Prostate gland (tissue), 2 donors: ENCODE results near the gene AFF1.

Experiments
- POLR2A ChIP-seq: fragments of 450-650 bp; IDR thresholded peaks from one replicate; pipeline ENCODE4 v1.6.1; 2016; ENCODE audit warnings: antibody characterized with exemption, mild to moderate bottlenecking
- TF ChIP-seq, protein P1 (sequence below), 4 experiments: fragments of 200-600 bp in 2 of 4; fragments of 450-650 bp in 2 of 4; sonication (generic) in 2 of 4; IDR thresholded peaks; 1 replicate in 3 of 4; 2 replicates in 1 of 4; pipeline ENCODE4 v1.5.1; 2016 to 2019; ENCODE audit warnings: antibody characterized with exemption in 4 of 4, mild to moderate bottlenecking in 2 of 4, moderate library complexity in 2 of 4

DNA sequence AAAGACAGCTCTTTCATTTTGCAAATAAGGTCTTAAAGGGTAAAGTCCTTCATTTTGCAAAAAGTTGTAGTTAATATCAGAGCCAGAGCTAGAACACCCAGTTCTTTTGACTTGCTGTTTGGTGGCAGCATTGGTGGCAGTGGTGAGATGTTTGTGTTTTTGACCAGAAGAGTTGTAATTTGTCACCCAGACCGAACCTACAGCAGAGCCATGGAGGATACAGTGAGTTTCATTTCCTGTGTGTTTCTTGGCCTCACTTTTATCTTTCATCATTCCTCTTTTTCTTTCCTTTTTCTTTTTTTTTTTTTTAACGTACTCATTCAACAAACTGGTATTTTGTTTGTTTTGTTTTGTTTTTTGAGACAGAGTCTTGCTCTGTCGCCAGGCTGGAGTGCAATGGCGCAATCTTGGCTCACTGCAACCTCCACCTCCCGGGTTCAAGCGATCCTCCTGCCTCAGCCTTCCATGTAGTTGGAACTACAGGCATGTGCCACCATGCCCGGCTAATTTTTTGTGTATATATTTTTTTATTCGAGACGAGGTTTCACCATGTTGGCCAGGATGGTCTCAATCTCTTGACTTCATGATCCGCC, 116.4 kb downstream of the AFF1 start:
- TF ChIP-seq POLR2A: no peak
- TF ChIP-seq, protein P1, sequence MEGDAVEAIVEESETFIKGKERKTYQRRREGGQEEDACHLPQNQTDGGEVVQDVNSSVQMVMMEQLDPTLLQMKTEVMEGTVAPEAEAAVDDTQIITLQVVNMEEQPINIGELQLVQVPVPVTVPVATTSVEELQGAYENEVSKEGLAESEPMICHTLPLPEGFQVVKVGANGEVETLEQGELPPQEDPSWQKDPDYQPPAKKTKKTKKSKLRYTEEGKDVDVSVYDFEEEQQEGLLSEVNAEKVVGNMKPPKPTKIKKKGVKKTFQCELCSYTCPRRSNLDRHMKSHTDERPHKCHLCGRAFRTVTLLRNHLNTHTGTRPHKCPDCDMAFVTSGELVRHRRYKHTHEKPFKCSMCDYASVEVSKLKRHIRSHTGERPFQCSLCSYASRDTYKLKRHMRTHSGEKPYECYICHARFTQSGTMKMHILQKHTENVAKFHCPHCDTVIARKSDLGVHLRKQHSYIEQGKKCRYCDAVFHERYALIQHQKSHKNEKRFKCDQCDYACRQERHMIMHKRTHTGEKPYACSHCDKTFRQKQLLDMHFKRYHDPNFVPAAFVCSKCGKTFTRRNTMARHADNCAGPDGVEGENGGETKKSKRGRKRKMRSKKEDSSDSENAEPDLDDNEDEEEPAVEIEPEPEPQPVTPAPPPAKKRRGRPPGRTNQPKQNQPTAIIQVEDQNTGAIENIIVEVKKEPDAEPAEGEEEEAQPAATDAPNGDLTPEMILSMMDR (IDR thresholded peaks at IDR 0.05): no peak
